GM20000 (cell line): ENCODE results near the gene RIMBP2.

Experiments used
- DNase-seq: peaks from one replicate; pipeline ENCODE4 v3.0.0; 2012; ENCODE audit warnings: low spot score
- CTCF ChIP-seq: IDR thresholded peaks from 2 replicates; pipeline ENCODE4 v1.5.1; 2012; ENCODE audit warnings: mild to moderate bottlenecking, control low read depth; ENCODE audit errors: extremely low read depth, missing control alignments

The RIMBP2 gene

GRCh38 chr12:130644146-130644545 is 72.0 kb downstream of the RIMBP2 start:
- no peak for TF ChIP-seq CTCF
- no peak for DNase-seq

- no peak for TF ChIP-seq CTCF
- DNase-seq, result no peak
Measured at GRCh38 chr12:130642856-130643255, 73.2 kb downstream of the RIMBP2 start.

DNA sequence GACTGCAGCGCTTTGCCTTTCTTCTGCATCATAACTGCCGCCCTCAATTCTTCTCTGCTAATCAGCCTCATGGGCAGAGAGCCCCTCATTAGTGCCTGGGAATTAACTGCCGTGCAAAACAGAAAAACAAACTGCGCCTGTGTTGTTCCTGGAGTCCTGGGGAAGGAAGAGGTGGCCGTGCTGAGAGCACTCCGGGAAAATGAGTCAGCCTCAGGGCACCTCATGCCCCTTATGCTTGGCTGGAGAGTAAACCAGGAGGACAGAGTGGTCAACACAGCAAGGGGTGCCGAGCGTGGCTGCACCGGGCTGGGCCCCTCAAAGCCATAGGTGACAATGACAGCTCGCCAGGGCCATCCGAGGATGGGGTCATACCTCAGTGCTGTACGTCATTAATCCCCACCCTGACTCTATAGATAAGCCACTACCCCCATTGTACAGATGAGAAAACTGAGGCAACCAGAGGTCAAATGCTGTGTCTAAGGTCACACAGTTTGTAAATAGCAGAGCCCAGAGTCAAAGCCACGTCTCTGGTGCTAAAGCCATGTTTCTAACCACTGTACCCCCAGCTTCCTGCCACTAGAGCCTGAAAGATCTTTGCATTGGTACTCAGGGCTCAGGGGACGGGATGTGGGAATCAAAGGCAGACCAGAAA is 74.4 kb downstream of the RIMBP2 start:
- DNase-seq, result no peak
- TF ChIP-seq CTCF, result no peak

- DNase-seq, result no peak
- TF ChIP-seq CTCF, result no peak
Measured at GRCh38 chr12:130640901-130641300, 75.2 kb downstream of the RIMBP2 start.

GRCh38 chr12:130640496-130640895 is 75.6 kb downstream of the RIMBP2 start:
- no peak for DNase-seq
- TF ChIP-seq CTCF, result no peak

DNA sequence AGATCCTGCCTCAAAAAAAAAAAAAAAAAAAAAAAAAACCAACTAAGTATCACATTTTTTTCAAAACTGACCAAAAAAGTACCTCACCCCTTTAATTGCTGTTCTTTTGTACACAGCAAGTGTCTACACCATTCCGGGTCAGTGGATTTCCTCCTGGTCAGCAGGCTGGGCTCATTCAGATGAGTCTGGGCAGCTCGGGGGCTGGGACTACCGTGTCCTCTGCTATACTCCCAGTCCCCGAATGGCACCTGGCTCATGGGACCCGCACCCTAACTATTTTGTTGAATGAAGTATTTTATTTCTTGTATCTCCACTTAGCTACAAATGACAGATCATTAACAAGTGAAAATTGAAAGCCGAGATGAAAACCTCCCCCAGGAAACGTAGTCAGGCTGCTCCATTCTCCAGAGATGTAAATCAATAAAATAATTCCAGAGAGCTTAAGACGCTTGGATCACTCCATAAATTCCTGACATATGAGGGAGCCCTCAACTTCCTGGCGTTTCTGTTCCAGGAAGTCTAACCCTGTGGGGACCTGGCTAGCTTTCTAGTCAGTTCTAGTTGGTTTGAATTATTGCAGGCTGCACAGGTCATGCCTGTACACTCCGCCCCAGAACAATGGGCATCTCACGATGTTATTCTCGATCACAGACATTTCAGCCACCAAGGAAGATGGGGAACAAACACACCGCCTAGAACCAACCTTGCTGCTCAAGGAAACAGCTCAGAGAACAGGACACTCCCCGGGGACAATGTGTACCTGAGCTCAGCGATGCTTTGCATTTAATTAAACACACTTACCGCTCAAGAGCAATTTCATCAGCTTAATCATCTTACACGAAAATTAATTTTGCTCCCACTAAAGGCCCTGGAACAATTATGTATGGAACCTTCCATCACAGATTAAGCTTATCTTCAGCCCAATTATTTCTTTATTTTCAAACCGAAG is 76.3 kb downstream of the RIMBP2 start:
- TF ChIP-seq CTCF, result no peak
- DNase-seq, result no peak

DNA sequence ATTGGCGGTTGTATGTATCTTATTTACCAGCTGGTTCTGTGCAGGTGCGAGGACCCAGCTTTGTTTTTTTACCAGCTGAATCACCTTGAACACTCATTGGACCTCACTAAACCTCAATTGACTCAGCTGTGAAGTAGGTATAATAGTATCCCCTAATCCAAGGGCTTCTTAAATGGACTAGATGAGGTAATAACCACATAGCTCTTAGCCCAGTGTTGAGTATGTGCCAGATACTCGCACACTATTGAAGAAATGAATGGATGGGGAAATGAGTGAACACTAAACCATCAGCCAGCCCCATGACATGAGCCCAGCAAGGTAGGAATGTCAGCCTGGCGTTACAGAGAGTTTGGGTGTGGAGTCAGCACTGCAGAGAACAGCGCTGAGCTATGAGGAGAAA is 79.7 kb downstream of the RIMBP2 start:
- DNase-seq, result no peak
- TF ChIP-seq CTCF, result no peak
